Measurements from ENCODE around the gene PLEKHF1.

The PLEKHF1 gene

GRCh38 chr19:29687244-29687896, 22.1 kb downstream of the PLEKHF1 start:
- Histone ChIP-seq H3K36me3 (ENCODE audit: control insufficient read depth, insufficient read depth, low read length) (no peaks in the 10 kb centered on the region), H3K27me3 (replicated peaks; ENCODE audit: control insufficient read depth, insufficient read depth, low read length) (no peaks in the 10 kb centered on the region), H3K4me3 (replicated peaks; ENCODE audit: low read depth, low read length) (no peak overlapping the region)
- no peak for TF ChIP-seq CTCF (IDR thresholded peaks at IDR 0.05; ENCODE audit: insufficient read depth, low read length, poor library complexity, severe bottlenecking)
- no peak for DNase-seq (ENCODE audit: extremely low read depth, insufficient read length)

DNA sequence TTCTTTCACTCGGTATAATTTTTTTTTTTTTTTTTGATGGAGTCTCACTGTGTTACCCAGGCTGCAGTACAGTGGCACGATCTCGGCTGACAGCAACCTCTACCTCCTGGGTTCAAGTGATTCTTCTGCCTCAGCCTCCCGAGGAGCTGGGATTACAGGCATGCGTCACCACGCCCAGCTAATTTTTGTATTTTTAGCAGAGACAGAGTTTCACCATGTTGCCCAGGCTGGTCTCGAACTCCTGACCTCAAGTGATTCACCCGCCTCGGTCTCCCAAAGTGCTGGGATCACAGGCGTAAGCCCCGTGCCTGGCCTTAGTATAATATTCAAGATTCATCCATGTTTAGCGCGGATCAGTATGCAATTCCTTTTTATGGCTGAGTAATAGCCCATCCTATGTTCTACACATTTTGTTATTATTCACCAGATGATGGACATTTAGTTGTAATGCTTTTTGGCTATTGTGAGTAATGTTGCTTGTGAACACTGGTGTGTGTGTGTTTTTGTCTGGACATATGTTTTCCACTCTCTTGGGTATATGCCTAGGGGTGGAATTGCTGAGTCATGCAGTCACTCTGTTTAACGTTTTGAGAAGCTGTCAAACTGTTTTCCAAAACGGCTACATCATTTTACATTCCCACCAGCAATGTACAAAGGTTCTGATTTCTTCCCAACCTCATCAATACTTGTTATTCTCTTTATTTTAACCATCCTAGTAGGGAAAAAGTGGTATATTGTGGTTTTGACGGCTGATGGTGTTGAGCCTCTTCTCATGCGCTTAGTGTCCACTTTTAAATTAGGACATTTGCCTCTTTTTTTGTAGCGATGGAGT, 22.9 kb downstream of the PLEKHF1 start:
- TF ChIP-seq CTCF (IDR thresholded peaks at IDR 0.05; ENCODE audit: insufficient read depth, low read length, poor library complexity, severe bottlenecking), result no peak
- no peaks in the 10 kb centered on the region for H3K36me3 ChIP-seq (ENCODE audit: control insufficient read depth, insufficient read depth, low read length)
- no peak for DNase-seq (ENCODE audit: extremely low read depth, insufficient read length)
- H3K4me3 ChIP-seq (replicated peaks; ENCODE audit: low read depth, low read length), result no peak overlapping the region
- no peaks in the 10 kb centered on the region for H3K27me3 ChIP-seq (replicated peaks; ENCODE audit: control insufficient read depth, insufficient read depth, low read length)

DNA sequence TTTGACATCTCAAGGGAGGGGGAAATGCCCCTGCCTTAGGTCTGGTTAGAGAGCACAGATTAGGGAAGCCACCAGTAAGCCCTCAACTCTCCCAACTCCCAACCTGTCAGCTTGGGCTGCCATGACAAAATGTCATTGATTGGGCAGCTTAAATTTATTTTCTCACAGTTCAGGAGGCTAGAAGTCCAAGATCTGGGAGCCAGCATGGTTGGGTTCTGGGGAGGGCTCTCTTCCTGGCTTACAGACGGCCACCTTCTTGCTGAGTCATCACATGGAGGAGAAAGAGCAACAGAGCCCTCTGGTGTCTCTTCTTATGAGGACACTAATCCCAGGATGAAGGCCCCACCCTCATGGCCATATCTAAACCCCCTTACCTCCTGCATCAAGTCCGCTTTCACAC, 25.6 kb downstream of the PLEKHF1 start:
- TF ChIP-seq CTCF (IDR thresholded peaks at IDR 0.05; ENCODE audit: insufficient read depth, low read length, poor library complexity, severe bottlenecking), result peak; percentile 56
- Histone ChIP-seq H3K36me3 (ENCODE audit: control insufficient read depth, insufficient read depth, low read length) (no peaks in the 10 kb centered on the region), H3K27me3 (replicated peaks; ENCODE audit: control insufficient read depth, insufficient read depth, low read length) (no peaks in the 10 kb centered on the region), H3K4me3 (replicated peaks; ENCODE audit: low read depth, low read length) (no peak overlapping the region)
- DNase-seq (ENCODE audit: extremely low read depth, insufficient read length), result no peak

- DNase-seq (ENCODE audit: extremely low read depth, insufficient read length), result no peak
- Histone ChIP-seq H3K27me3 (replicated peaks; ENCODE audit: control insufficient read depth, insufficient read depth, low read length) (no peaks in the 10 kb centered on the region), H3K4me3 (replicated peaks; ENCODE audit: low read depth, low read length) (no peak overlapping the region), H3K36me3 (ENCODE audit: control insufficient read depth, insufficient read depth, low read length) (no peaks in the 10 kb centered on the region)
- TF ChIP-seq CTCF (IDR thresholded peaks at IDR 0.05; ENCODE audit: insufficient read depth, low read length, poor library complexity, severe bottlenecking), result no peak
Observed at GRCh38 chr19:29694161-29694560, 28.9 kb downstream of the PLEKHF1 start.

GRCh38 chr19:29694669-29695627, 29.7 kb downstream of the PLEKHF1 start:
- H3K36me3 ChIP-seq (ENCODE audit: control insufficient read depth, insufficient read depth, low read length), result no peaks in the 10 kb centered on the region
- TF ChIP-seq CTCF (IDR thresholded peaks at IDR 0.05; ENCODE audit: insufficient read depth, low read length, poor library complexity, severe bottlenecking), result peak; percentile 94
- no peaks in the 10 kb centered on the region for H3K27me3 ChIP-seq (replicated peaks; ENCODE audit: control insufficient read depth, insufficient read depth, low read length)
- H3K4me3 ChIP-seq (replicated peaks; ENCODE audit: low read depth, low read length), result no peak overlapping the region
- DNase-seq (ENCODE audit: extremely low read depth, insufficient read length), result peak; percentile 63
